ENCODE measurements around the gene CAND1.

Gene CAND1

GRCh38 chr12:67268335-67268895, 743 bp upstream of the CAND1 start:
- H3K4me3 ChIP-seq (ENCODE audit: control insufficient read depth, low read depth, low read length) = peak overlapping the region; percentile 94
- DNase-seq (ENCODE audit: low read depth) = peak; percentile 99
- no peak for TF ChIP-seq CTCF (conservative IDR thresholded peaks at IDR 0.05; ENCODE audit: control insufficient read depth, insufficient read depth, low read depth, low read length)

GRCh38 chr12:67269633-67270573, 745 bp downstream of the CAND1 start:
- no peak for TF ChIP-seq CTCF (conservative IDR thresholded peaks at IDR 0.05; ENCODE audit: control insufficient read depth, insufficient read depth, low read depth, low read length)
- no peak for DNase-seq (ENCODE audit: low read depth)
- H3K4me3 ChIP-seq (ENCODE audit: control insufficient read depth, low read depth, low read length) = peak overlapping the region; percentile 94

- DNase-seq (ENCODE audit: low read depth) = no peak
- H3K4me3 ChIP-seq (ENCODE audit: control insufficient read depth, low read depth, low read length) = peak overlapping the region; percentile 94
- TF ChIP-seq CTCF (conservative IDR thresholded peaks at IDR 0.05; ENCODE audit: control insufficient read depth, insufficient read depth, low read depth, low read length) = no peak
Observed at GRCh38 chr12:67270622-67271021, 1.5 kb downstream of the CAND1 start.

GRCh38 chr12:67271976-67272375, 2.8 kb downstream of the CAND1 start:
- TF ChIP-seq CTCF (conservative IDR thresholded peaks at IDR 0.05; ENCODE audit: control insufficient read depth, insufficient read depth, low read depth, low read length) = no peak
- no peak overlapping the region for H3K4me3 ChIP-seq (ENCODE audit: control insufficient read depth, low read depth, low read length)
- peak; percentile 46 for DNase-seq (ENCODE audit: low read depth)

- TF ChIP-seq CTCF (conservative IDR thresholded peaks at IDR 0.05; ENCODE audit: control insufficient read depth, insufficient read depth, low read depth, low read length) = no peak
- no peak overlapping the region for H3K4me3 ChIP-seq (ENCODE audit: control insufficient read depth, low read depth, low read length)
- no peak for DNase-seq (ENCODE audit: low read depth)
Observed at GRCh38 chr12:67274186-67274585, 5.0 kb downstream of the CAND1 start.

GRCh38 chr12:67275380-67275913, 6.3 kb downstream of the CAND1 start:
- TF ChIP-seq CTCF (conservative IDR thresholded peaks at IDR 0.05; ENCODE audit: control insufficient read depth, insufficient read depth, low read depth, low read length) = no peak
- DNase-seq (ENCODE audit: low read depth) = no peak
- no peak overlapping the region for H3K4me3 ChIP-seq (ENCODE audit: control insufficient read depth, low read depth, low read length)

Measured in fibroblast of mammary gland (primary cell).